ENCODE data around the gene BTBD9.

DNA sequence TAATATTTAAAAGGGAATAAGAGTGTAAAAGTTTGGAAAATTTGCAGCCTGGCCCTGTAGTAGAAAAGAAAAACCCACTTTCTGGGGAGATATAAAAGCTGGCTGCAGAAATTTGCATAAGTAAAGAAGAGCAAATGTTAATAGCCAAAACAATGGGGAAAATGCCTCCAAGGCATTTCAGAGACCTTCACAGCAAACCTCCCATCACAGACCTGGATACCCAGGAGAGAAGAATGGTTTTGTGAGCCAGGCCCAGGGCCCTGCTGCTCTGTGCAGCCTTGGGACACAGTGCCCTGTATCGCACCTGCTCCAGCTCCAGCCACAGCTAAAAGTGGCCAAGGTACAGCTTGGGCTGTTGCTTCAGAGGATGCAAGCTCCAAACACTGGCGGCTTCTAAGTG, 113.8 kb downstream of the BTBD9 start:
- TF ChIP-seq EZH2 (IDR thresholded peaks at IDR 0.05; ENCODE audit: borderline replicate concordance) (no peak), EZH2phosphoT487 (IDR thresholded peaks at IDR 0.05; ENCODE audit: low read depth, severe bottlenecking, unreplicated experiment) (no peak)
- TF ChIP-seq, protein P1, sequence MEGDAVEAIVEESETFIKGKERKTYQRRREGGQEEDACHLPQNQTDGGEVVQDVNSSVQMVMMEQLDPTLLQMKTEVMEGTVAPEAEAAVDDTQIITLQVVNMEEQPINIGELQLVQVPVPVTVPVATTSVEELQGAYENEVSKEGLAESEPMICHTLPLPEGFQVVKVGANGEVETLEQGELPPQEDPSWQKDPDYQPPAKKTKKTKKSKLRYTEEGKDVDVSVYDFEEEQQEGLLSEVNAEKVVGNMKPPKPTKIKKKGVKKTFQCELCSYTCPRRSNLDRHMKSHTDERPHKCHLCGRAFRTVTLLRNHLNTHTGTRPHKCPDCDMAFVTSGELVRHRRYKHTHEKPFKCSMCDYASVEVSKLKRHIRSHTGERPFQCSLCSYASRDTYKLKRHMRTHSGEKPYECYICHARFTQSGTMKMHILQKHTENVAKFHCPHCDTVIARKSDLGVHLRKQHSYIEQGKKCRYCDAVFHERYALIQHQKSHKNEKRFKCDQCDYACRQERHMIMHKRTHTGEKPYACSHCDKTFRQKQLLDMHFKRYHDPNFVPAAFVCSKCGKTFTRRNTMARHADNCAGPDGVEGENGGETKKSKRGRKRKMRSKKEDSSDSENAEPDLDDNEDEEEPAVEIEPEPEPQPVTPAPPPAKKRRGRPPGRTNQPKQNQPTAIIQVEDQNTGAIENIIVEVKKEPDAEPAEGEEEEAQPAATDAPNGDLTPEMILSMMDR (IDR thresholded peaks at IDR 0.05; ENCODE audit: poor library complexity) = no peak

All from hepatocyte (in vitro differentiated cells).